Activated naive CD4-positive, alpha-beta T cell treated with anti-CD3 and anti-CD28 coated beads, Interleukin-2, amount 50 U/mL, for 16 hours (primary cell): ENCODE data around the gene SEMA6C.

Experiments used
- DNase-seq: peaks from one replicate; pipeline ENCODE4 v3.0.0-alpha.2; 2020

SEMA6C gene

DNA sequence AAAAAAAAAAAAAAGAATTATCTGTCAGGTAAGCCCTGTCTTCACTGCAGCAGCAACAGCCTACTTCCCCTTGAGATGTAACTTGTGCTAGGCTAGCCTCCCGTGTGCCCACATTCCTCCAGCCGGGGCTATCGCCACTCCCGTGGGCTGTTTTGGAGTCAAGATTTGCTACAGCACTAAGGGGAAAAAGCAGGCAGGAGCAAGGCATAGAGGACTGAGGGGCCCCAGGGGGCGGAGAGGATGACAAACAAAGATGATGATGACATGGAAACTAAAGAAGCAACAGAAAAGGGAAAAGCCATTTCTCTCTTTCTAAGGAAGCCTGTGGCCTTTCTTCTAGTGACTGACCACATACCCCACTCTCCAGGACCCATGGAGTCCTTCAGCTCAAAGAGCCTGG is 11.9 kb upstream of the SEMA6C start:
- peak; percentile 61 for DNase-seq

DNA sequence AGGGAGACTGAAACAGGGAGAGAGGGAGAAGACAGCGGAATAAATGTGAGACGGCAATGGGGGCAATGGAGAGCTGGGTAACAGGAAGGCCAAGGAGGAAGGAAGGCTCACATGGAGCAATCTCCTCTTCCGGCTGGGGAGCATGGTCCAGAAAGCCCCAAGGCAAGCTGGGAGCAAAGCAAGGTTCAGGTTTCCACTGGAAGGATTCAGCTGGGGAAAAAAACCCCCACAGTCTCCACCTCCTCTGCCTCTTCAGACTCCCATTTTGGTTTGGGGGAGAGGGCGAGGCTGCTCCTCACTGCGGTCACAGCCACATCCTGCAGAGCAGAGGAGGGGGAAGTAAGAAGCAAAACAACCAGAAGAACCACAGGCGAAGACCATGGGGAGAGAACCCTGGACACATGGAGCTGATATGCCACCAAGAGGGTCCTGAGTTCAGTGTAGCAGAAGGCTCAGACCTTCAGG is 10.7 kb upstream of the SEMA6C start:
- DNase-seq = peak; percentile 45

DNA sequence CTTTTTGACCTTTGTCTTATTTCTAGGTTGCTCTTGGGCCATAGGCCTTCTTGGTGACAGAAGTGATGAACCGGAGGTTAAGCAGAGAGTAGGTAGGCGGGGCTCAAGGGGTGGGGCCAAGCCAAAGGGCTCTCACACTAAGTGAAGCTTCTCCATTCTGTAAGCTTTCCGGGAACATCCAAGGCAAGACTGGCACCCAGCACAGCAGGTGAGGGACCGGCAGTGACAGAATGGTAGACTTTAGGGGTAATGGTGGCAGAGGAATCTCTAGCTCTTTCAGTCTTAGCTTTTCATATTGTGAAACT is 10.0 kb upstream of the SEMA6C start, which contains the start of gene TNFAIP8L2:
Gene TNFAIP8L2, plus strand, starts transcription at position 135 of the 305 bp plus-strand sequence. CDS start 2,049 bp downstream, outside the sequence.
- peak; percentile 79 for DNase-seq

DNA sequence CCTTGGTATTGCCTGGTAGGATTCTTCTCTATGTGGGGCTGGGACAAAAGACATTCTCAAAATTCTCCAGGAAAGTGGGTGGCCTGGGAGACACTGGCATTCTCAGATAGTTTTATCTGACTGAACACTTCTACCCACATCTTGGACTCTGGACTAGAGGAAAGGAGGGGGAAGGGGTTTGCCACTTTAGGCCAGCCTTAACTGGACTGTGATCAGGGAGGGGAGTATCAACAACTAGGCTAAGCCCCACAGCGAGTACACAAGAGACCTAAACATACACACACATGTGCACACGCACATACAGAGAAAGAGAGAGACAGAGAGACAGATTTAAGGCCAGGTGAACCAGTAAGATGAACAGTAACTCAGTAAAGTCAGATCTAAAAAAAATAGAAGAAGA is 1.2 kb upstream of the SEMA6C start:
- DNase-seq = no peak

DNA sequence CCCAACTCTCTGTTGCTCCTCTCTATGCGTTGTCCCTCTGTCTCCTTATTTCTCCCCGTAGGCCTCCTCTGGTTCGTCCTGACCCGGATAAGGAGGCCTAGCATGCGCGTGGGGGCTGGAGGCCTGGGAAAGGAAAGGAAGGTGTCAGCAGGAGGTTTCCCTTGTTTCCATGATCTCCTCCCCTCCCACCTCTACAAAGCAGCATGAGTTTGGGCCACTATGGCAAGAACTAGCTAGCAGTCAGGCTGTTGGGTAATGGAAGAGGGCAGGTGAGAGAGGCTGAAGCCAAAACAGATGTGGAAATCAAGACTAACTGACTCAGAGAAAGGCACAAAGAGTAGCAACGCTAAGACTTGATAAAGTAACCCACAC is 687 bp upstream of the SEMA6C start:
- no peak for DNase-seq

DNA sequence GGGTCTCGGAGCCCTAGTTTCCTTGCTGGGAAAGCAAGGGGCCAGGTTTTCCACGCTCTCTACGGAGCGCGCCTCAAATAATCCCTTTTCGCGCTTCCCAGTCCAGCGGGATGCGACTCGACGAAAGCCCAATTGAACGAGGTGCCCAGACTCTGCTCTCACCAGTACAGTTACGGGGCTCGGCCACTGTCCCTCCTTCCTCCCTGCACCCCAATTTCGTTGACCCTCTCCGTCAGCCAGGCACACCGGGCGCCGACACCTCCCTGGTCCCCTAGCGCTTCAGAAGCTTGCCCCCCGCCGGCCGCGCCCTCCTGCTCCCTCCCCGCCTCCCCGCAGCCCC is 389 bp downstream of the SEMA6C start:
- DNase-seq = no peak

DNA sequence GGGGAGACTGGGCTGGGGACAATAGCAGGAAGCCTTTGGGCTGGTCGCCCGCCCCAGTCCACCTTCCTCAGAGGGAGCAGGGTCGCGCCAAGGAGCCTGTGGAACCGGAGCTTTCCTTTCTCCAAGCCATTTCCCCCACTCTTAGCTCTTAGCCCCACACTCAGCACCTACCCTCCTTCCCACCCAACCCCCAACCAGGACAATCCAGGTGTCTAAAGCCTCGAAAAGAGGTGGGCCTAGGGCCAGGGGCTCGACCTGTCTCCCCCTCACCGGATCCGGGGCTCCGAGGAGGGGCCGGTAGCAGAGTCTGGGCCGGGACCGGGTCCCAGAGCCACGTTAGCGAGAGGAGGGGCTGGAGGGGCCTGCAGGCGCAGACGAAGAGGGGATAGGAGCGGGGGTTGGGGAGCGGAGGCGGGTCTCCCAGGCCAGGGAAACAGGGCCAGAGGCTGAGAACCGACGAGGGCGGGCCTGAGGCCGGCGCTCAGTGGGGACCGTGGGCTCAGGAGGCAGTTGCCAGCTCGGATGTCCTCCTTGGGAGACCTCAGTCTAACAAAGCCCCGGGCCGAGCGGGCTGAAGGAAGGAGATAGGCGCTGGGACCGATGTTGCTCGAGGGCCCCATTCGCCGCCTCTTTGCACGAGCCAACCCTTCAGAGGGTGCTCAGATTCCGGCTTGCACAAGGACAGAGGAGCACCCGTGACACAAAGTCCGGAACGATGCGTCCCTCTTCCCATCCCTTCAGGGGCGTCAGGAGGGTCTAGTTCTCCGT is 943 bp downstream of the SEMA6C start:
- peak; percentile 37 for DNase-seq

DNA sequence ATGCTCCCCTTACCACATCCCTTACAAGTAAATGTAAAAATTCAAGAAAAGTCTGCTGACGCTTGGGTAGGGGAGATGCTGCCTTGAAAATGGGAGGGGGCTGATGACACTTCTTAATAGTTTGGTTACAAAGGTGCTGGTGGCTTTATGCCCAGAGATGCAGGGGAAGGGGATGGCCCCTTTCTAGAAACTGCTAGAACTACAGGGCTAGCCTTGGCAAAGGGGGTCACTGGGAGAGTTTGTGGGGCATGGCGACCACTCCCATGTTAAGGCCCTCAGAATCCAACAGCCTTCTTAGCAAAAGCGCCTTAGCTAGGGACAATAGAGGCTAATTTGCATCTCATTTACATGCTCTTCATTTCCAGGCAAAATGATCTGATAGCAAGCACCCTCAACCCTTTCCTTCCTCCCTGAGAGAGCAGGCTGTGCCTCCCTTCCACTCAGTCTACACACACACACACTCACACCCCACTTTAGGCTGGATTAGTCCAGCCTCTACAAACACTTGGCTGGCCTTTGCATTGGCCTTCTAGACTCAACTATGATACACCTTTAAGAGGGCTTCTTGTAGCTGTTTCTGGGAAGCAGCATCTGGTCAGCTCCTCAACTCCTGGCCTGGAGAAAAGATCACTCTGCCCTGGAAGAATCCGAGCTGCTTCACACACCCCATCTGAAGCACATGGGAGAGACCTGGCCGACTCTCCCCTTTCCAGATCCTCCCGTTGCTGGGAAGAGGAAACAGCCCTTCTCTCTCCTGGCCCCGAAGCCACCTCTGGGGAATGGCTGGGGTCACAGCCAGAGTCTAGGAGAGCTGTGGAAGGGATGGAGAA is 1.7 kb downstream of the SEMA6C start:
- no peak for DNase-seq

DNA sequence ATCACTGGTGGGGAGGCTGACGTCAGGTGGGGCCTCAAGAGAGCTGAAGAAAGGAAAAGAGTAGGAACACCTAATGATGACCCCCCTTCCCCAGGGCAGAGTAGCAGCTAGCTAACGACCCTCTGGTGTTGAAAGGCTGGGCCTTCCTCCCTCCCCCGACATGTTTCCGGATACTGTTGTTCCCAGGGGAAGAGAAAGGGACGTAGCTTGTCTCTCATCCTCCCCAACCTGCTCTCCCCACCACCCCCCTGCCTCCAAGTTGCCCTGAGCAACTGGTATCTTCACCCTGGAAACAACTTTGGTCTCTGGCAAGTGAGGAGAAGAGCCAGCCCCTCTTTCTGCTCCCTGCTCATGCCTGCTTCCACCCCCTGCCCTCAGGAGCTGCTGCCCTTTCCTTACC is 2.4 kb downstream of the SEMA6C start:
- DNase-seq = no peak

DNA sequence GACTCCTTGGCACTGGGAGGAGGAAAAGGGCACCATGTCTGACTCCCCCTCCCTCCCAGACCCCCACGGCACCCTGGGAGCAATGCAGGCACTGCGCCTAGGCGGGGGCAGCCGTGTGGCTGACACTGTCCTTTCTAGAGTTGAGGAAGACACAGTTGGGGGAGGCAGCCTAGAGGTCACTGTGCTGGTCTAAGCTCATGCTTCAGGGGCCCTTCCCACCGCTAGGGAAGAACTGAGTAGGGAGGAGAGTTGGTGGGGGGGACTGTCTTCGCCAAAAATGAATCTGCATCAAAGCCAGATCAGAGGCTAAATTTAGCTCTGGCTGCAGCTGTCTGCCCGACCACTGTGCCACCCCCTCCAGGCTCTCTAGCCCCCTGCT is 3.4 kb downstream of the SEMA6C start:
- no peak for DNase-seq

DNA sequence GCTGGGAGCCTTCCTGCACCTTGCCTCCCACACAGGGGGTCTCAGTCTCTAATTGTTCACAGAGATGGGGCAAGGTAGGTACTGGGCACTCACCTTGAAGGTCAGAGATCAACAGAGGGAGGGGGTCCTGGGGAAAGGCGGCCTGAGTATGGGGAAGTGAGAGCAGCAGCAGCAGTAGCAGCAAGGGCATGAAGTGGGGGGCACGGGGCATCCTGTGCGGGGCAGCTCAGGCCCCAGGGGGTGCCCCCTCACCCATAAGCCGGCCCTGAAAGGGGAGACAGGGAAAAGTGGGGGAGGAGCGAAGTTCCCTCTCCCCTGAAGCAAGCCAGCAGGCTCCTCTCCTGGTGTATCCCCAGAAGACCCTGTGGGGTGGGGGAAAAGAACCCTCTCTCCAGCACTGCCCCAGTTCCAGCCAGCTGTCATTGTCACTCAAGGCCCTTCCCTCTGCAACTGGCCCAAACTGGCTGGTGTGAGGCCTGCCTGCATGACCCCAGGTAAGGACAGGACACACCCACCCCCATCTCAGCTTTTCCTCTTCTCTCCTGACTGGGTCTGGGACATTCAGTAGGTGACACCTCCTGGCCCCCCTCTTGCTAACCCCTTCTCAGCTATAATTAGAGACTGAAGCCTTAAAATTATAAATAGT is 3.9 kb downstream of the SEMA6C start:
- no peak for DNase-seq

DNA sequence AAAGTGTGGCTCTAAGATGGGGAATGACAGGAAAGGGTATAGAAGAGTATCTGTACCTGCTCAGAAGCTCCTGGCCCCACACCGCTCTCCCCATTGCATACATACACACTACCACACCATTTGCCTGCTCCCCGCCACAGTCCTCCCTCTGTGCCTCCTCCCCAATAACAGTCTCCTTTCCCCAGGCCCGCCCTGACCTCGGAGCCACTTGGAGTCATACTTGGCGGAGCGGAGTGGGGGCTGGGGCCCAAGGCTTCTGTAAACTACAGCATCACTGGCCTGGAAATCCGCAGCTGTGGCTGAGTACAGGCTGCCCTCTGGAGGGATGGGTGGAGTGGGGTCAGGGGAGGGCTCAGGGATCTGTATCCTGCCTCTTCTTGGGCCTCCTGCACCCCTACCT is 8.6 kb downstream of the SEMA6C start:
- no peak for DNase-seq

DNA sequence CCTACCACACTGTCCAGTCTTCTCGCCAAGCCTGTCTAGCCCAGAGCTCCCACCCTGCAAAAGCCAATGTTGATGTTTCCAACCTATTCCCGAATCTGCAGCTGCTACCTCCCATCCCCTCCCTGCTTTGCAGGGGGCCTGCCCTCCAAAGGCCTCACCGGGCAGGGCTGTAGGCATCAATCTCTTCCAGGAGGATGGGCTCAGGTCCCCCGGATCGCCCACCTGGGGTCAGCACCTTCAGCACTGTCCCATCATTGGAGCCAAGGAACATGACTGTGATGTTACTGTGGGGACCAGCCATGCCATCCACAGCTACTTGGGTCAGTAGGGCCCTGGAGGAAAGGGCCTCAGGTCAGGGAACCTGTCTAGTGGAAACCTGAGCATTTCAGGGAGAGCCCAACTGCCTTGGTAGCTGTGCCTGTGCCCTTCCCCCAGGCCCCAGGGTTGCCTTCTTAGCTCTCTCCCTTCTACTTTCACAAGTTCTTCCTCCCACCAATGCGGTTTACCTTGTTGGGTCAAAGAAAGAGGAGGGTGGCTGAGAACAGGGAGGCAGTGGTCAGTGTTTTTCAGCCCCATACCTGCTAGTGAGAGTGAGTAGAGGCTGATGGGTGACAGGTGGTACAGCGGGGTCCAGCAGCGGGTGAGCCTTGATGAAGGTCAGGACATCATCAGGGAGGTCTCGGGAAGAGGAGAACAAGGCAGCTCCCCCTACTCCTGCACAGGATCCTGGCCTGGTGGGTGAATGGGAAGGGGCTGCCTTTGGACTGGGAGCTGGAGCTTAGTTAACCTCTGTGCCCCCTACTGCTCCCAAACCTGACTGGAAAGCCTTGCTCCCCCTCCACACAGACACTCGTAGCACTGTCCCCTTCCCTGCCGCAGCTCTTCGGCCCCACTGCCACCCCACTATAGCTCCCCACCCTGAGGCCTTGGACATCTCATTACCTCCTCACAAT is 10.7 kb downstream of the SEMA6C start:
- no peak for DNase-seq

DNA sequence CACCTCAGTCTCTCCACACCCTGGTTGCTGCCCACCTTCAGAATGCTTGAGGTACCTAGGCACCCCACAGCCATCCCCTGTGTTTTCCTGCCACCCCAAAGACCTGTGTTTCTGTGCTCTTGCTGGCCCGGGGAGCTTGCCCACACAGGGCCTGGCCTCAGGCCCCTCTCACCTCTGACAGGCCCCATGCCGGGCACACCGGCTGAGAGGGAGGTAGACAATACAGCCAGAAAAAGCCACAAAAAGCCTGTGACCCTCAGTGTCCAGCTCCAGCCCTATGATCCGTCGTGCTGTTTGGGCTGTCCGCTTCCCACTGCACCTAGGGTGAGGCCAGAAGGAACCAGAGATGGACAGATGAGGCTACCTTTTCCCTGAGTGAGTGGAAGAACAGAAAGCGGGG is 11.4 kb downstream of the SEMA6C start:
- DNase-seq = no peak

DNA sequence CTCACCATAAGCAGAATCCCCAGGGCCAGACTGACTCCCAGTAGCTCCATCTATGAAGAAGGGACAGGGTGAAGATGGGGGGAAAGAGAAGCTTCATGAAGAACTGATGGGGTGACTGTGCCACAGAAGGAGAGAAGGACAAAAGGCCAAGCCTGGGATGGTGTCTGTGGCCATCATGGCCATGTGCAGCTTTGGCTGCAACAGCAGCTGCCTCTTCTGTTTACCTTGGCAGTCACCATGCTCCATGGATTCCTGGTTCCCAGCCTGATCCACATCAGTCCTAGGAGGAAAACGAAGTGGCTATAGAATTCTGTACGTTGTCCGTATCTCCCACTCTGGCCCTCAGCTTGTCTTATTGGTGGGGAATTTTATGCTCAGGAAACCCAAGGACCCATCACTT is 12.0 kb downstream of the SEMA6C start:
- DNase-seq = no peak

DNA sequence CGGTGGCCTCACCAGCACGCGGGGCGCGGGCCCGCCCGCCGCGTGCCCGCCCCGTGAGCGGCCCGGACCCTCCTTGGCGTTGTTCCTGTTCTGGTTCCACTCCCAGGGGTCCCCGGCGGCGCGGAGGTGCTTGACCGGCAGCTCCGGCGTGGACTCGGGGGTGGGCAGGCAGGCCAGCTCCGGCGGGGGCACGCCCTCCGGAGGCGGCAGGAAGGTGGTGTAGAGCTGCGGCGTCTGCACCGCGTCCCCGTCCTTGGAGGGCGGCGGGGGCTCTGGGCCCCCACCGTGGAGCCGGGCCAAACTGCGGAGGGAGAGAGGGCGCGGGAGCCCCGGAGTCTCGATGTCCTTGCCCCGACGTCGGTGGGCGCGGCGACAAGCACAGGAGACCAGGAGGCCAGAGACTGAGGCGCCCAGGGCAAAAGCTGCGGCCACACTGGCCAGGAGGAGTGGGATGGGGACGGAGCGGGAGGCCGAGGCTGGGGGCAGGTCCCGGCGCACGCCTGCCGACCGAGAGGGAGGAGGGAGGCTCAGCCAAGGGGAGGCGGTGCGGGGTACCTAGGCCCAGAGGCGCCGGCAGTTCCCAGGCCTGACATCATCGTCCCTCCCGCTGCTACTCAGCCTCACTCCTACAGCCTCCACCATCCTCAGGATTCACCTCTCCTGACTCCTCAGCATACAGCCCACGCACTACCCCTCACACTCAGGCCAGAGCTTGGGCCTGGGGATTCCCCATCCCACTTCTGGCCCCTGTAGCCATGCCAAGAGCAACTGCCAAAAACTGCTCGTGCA is 13.2 kb downstream of the SEMA6C start:
- DNase-seq = no peak

DNA sequence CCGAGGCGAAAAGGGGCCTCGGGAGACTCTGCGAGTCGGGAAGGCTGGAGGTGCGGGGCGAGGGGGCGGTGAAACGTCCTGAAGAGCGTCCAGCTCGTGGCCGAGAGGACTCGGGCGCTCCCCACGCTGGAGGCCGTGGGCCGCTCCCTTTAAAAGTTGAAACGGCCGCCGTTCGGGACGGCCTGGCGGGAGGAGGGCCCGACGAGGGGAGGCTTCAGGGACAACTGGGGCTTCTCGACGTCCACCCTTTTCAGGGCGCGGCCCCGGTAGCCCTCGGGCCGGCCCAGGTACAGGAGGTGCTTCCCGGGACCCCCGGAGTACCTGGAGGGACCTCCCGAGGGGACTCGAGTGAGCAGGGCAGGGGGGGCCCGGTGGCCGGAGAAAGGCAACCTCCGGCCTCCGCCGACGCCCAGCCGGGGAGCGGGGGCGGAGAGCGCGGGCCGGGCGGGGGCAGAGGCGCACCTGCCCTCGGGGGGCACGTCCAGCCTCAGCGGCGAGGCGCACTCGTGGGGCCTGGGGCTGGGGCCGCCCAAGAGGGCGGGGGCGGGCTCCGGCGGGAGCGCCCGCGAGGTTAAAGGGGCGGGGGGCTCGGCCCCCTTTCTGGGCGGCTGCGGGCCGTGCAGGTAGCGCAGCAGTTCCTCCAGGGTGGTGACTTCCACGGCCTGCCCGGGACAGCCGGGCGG is 14.0 kb downstream of the SEMA6C start:
- DNase-seq = no peak

DNA sequence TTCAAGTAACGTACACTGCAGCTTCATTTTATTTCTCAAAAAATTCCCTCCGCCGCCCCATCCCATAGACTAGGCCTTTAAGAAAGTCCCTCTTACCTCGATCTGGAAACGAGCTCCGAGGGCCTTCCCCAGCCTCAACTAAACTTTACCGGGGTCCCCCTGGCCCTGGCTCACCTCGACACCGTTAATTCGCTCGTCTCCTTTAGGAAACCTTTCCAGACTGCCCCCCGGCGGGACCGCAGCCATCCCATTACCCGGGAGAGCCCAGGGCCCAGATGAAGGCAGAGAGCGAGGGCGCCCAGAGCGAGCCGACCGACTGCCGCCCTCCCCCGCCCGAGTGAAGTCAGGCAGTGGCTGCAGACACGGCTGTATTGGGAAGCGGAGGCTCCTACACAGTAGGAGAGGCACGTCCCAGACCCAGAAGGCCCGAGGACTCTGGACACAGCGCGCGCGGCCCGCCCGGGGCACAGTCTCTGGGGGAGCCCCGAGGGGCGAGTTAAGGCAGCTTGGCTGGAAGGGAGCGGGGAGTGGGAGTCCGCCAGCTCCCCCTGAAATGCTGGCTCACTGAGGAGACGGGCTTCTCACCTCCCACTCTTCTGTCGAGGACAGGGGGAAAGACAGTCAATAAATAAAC is 14.6 kb downstream of the SEMA6C start:
- no peak for DNase-seq

DNA sequence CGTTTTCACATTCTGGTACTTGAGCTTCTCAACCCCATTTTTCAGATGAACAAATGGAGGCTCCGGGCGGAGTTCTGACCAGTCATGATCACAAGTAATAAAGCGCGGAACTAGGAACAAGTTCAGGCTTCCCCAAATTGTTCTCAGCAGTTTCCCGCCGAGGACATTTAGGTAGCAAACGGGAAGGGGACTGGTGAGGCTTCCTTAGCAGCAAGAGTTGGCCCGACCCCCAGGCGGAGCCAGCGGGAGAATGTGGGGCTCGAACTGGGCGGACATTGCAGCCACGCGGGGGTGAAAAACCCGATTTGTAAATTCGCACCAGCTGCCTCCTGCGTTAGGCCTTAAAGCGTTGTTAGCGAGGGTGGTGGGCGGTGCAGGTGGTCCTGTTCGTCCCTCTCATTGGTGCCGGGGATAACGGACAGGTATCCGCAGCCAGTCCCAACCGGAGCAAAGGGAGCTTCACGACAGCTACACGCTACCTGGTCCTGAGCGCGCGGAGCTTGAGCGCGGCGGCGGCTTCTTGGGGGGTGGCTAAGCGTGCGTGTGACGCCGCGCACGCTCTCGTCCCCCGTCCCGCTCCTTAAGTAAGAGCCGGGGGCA is 15.3 kb downstream of the SEMA6C start:
- peak; percentile 92 for DNase-seq

DNA sequence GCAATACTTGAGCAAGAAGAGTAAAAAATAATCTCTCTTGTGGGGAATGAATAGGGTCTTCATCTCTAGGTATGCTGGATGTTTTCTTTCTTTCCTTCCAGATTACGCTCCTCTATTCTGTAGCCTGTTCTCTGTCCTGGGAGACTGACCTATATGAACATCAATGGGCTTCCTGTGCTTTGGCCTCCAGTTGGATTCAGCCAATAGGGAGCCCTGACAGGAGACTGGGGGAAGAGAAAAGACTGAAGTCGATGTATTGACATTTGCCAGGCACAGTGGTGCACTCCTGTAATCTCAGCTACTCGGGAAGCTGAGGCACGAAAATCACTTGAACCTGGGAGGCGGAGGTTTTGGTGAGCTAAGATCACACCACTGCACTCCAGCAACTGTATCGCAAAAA is 17.6 kb downstream of the SEMA6C start:
- no peak for DNase-seq
